HG02943 (cell line): Measurements from ENCODE around the gene WNT5A.

Experiments used
- ATAC-seq: cut with Tn5 transposase; IDR thresholded peaks from one replicate; pipeline ENCODE4 v1.9.1; 2021; ENCODE audit warnings: mild to moderate bottlenecking, low read depth, moderate library complexity; ENCODE audit not compliant: unreplicated experiment

The WNT5A gene

DNA sequence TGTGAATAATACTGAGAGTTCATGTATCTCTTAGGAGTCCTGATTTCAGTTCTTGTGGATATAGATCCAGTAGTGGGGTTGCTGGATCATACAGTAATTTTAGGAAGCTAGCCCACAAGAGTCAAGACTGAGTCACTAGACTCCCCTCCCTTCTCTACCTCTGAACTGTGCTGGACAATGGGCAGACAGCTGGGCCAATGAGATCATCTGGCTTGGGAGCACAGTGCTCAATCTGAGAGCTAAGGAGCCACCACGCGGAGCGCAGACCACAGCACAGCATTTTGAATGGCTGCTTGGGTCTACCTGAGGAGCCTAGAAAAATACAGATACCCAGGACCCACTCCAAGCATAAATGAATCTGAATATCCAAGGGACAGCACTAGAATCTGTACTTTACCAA lies 32.5 kb downstream of the WNT5A start:
- ATAC-seq: no peak

DNA sequence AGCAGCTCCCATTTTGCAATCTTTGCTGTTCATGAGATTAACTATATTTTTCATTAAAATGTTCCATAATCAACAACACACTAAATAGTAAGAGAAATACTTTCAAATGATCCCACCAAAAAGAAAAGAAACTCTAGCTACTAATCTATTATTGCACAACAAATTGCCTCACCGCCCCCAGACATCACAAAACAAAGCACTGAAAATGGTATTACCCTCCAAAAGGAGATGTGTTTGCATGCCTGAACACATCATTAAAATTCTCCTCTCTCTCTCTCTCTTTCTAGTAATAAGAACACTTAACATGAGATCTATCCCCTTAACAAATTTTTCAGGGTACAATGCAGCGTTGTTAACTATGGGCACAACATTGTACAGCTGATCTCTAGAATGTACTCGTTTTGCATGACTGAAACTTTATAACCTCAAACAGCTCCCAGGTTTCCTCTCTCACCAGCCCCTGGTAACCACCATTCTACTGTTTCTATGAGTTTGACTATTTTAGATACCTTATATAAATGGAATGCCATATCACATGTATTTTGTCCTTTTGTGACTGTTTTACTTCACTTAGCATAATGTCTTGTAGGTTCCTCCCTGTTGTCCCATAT lies 33.1 kb downstream of the WNT5A start:
- no peak for ATAC-seq

DNA sequence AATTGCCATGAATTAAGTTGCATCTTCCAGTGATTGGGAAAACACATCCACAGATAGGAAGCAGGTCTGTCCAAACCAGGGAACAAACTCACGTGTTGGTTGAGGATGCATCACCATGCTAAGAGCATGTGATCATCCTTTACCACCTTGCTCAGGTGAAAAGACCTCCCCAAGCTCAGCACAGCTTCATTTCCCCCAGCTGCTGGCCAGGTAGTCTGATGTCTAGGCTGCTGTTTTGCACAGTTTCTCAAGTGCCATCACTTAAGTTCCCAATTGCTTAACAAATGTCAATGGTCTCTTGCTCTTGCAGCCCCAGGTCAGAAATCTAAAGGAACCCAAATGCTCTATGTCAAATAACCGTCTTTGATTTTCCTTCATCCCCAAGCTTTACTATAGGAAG lies 34.2 kb downstream of the WNT5A start:
- ATAC-seq: no peak

DNA sequence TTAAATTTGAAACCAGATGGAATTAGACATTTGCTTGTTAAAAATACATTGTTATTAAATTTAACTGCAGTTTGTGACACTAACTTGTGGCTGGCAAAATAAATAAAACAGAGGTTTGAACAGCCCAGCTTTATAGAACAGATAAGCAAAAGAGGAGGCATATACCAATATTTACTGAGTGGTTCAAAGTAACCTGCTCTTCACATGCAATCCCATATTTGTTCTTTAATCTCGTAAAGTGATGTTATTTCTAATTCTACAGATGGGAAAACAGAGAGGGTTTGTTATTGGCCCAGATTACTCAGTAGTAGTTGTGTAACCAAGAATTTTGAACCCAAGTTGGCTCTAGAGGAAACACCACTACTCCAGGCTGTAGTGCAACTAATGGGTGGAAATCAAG lies 37.6 kb downstream of the WNT5A start:
- no peak for ATAC-seq

DNA sequence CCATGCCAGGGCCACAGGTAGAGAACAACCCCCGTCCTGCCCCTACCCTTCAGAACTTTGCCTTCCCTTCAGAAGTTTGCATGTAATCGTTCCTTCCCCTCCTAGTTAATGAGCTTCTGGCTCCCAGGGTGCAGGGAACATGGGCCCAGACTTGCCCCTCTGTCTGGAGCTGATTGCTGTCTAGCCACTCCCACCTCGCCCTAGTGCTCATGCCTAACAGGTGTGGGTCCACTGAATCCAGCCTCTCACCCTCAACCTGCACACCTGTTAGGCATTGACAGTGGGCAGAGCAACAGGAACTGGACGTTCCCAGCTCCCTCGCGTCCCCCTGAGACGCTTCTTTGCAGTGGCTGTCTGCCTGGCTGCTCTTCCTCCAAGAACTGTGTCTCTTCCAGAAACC lies 40.3 kb downstream of the WNT5A start:
- ATAC-seq: no peak

DNA sequence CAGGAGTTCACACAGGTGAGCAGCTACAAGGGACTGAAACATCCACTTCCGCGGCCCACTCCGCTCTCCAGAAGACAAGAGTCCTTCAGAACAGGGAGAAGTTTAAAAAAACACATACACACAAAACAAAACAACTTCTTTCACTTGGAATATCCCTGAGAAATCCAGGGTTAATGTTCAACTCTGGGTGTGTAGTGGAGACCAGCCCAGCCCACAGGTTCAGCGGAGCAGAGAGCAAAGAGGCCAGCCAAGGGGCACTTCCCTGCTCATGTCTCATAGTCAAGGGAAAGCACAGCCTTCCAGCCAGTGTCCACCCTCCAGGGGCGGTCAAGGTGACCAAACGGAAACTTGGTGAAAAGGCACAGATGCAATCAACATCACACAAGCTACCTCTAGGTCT lies 41.6 kb downstream of the WNT5A start:
- no peak for ATAC-seq

DNA sequence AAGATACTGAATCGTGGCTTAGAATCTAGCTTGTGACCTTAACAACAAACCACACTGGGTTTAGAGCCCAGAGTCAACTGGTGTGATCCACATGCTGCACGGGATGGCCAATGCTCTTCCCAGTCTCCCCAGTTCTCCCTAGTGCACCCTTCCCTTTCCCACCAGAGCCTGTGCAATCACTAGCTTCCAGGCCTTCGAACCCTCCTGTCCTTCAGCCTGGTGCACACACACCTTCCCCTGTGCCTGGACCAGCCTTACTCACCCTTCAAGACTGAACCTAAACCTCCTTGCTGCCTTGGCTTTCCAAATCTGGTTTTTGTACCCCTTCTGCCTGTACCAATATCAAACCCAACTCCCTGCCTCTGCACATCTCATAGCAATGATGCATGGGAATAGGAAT lies 43.8 kb downstream of the WNT5A start:
- no peak for ATAC-seq

DNA sequence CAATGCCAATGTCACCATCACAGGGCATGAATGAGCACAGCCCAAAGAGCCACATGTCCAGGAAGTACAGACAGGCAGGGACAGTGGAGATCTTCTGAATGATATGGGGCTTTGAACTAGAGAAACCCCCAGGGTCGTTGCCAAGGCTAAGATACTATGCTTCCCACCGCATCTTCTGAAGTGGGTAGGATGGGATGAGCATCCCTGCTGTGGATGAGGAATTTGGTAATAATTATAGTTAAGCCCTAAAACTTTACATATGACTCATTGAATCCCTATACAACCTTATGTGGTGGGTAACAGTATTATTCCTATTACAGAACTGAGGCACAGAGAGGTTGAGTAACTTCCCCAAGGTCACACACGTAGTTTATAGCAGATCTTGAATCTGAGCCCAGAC lies 44.2 kb downstream of the WNT5A start:
- ATAC-seq: no peak

DNA sequence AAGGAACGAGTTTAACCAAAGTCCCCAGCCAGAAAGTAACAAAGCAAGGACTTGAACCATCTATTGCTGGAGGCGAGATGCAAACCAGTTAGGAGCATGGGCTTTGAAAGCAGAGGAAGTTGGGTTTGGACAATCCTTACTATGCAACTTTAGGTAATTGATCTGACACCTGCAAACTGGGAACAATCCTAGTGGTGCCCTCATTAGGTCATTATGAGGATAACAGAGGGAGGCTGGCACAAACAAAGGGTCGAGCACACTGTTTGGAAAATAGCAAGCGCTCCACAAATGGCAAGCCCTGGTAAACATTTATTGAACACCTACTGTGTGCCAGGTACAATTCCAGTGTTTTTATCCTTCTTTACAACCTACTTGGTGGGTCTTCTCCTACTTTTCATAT lies 45.6 kb downstream of the WNT5A start:
- ATAC-seq: no peak

DNA sequence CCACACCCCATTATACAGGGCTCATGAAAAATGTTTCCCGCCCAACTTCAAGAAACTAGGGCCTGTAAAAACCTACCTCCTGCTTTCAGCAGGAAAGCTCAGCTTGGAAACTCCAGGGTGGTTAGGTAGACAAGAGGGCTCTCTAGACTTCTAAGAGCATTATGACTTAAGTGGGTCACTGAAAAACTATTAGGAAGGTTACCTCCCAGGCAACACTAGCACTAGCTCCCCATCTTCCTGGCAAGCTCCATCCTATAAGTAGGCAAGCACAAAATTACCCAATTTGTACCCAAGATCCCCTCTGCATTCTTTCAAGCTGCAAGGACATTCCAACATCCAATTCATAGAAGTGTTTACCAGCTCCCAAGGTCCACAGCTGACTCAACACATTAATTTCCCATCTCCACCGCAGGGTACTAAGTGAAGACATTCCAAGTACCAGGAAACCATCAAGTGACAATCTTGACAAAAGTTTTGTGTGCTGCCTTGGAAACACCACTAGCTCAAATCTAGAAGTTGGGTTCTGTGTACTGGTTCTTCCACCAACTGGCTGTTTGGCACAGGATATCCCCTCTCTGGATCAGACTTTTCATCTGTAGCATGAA lies 46.9 kb downstream of the WNT5A start:
- ATAC-seq: no peak

DNA sequence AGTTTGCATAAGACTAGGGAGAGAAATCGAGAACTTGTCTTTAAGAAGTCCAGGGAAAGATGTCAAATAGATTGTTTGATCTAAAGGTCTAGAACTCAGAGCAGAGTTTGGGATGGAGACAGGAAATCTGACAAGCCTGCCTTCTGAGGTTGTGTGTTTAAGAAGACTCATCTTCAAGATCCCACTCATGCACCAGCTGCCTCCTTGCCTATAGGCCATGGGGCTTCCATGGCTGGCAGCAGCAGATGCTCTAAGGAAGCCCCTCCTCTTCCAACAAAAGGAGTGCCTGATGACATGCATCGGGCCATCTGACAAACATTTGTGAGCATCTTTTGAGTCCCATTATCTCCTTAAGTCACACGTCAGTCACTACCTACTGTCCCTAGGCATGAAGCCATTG lies 47.4 kb downstream of the WNT5A start:
- ATAC-seq: no peak

DNA sequence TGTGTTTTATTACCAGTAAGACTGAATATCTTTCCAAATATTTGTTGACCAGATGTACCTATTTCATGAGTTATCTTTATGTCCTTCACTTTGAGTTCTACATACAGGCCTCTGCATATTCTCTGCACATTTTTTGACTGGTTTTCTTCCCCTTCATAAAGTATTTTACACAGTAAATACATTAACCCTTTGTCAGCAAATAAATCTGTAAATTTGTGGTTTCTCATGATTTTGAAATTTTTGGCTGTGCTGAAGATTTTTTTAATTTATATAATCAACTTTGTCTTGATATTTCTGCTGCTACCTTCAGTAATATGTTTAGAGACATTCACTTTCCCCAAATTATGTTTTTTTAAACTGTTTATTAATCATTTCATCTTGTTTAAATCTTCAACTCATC lies 50.5 kb downstream of the WNT5A start:
- ATAC-seq: no peak

DNA sequence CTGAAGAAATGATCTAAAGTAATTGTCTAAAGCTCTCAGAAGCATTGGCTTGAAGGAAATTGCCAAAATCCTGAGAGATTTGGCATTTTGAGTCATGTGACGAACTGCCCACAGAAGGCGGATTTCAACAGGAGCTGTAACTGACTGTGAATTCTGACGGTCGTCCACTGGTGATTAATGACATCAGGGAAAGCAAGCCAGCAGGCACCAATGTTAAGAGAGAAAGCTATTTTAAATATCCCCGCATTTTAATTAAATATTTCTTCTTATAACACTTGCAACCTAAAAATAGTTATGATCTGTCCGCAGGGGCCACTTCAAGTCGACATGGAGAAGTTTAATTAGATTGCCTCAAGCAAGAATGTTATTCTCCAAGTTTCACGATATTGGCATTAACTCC lies 51.6 kb downstream of the WNT5A start:
- ATAC-seq: no peak

DNA sequence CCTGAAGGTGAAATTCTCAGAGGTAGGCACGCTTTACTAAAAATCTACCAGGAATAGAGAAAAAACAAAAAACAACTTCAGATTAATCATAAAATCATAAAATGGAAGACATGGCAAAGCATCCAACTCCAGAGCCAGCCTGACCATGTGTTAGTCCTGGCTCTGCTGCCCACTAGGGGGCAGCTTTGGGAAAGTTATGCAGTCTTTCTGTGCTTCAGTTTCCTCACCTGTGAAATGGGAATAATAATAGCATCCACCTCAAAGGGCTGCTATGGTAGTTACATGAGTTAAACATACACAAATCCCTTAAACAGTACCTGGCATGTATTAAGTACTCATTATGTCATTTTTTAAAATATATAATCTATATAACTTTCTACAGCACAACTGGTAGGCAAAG lies 52.3 kb downstream of the WNT5A start:
- ATAC-seq: no peak

DNA sequence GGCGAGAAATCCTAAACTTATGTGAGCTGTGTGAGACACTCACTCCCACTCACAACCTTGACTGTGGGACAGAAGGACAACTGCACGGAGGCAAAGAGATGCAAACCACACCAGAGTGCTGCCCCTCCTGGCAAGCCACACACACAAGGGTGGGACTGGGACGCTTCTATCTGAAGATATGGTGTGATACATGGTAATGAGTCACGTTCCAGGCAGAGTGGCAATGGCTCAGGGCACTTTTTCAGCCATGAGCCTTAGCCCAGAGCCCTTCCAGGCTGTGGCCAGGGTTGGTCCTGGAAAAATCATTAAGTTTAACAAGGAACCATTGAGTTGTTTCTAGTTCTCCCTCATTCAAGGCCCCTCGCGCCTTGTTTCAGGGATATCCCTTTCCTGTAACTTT lies 56.1 kb downstream of the WNT5A start:
- ATAC-seq: no peak

DNA sequence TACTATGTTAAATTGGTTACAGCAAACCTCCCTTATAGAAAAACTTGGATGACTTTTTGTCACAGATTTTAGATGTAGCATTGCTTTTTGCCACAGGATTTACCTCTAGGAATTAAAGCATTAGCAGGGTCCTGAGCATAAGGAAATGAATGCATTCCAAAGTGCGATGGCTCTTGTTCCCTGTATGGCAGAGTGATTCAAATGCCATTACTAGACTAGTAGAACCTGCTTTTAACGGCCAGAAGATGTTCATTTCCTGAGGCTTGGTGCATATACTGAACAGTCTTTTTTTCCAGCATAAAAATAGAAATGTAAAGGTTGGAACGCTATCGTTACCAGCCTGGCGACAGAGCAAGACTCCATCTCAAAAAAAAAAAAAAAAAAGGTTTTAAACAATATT lies 59.4 kb downstream of the WNT5A start:
- no peak for ATAC-seq

DNA sequence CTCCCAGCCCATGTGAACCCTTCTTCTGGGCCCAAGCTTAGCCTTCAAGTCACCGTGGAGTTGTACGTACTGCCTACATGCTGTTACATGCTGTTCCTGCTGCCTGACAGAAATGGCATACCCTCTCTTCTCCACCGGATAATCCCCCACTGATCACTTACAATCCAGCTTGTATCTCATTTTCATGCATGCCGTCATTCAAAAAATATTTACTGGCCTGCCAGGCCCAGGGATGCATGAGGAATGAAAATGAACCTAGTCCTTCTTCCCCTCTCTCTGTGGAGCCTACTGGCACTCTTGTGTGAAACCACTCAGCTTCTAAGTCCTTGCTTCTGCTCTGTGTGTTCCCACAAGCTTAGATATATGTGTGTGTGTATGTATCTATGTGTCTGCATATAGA lies 60.6 kb downstream of the WNT5A start:
- ATAC-seq: no peak

DNA sequence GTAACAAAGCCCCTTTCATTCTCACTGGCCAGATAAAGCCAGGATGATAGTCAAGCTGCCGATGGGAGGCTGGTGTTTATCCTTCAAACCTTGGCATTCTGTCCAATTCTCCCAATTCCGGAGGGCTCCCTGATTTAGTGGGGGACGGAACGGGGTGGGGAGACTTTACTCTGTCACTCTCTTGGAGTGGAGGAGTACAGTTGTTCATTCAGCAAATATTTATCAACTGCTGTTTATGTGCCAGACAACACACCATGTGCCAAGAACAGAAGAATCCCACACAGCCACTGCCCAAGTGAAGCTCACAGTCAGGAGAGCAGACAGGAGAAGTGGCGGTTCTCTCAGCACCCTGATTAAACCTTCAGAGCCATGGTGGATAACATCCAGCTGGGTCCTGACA lies 63.3 kb downstream of the WNT5A start:
- ATAC-seq: no peak

DNA sequence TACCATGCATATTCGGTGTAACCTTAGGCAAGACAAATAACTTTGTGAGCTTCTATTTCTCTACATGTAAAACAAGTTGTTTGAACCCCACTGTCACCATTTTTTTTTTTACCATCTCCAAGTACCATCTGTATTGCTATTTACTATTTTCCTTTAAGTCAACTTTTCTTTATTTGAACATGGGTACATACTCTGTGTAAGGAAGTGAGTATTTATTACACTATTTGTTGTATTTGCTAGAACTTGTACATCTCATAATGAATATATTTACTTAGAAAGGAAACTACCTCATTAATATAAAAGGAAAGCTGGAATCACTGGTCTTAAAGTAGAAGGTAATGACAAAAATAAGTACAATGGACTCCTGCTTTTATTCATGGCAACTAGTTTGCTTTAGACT lies 69.9 kb downstream of the WNT5A start:
- ATAC-seq: no peak

DNA sequence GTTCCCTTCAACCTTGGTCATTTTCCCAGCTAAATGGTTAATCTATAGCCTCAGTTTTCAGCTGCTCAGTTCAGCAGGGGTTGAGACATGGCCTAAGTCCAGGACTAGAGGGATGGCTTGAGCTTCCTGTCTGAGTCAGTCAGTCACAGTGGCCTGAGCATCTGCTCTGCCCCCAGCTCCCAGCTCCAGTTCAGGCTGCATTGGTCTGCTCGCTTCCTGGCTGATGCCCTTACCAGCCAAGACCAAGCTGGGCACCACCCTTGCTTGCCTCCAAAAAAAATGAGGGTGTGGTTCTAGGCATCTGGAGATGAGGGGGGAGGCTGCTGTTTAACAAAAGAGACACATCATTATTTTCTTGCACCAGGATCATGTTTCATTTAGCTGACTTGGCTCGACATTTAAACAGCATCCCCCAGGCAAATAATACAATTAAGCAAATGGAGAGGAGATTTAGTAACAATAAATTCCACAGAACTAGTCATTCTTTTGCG lies 70.7 kb downstream of the WNT5A start:
- ATAC-seq: no peak
